GM12891 (cell line): ENCODE measurements around the gene CD46.
A peak's percentile ranks its signal among the peaks of the same experiment; 100 is the strongest.
"Not testable (repeated sequence)": the region's sequence is repeated elsewhere in the genome, so short reads cannot be mapped to it uniquely, and the experiment has no call there.

Source experiments
- DNase-seq: peaks from one replicate; pipeline ENCODE4 v3.0.0; 2011; ENCODE audit warnings: low spot score; ENCODE audit not compliant: insufficient read length
- FAIRE-seq: peaks from 2 replicates; lab custom pipeline; 2011; peaks lifted over from hg19 to GRCh38; lab: Jason Lieb, UNC
- PAX5 ChIP-seq: IDR thresholded peaks from 2 replicates; pipeline ENCODE4 v1.6.1; 2011; ENCODE audit warnings: low read length, moderate library complexity, mild to moderate bottlenecking; ENCODE audit not compliant: insufficient read depth, severe bottlenecking
- POLR2A ChIP-seq: IDR thresholded peaks from 2 replicates; pipeline ENCODE4 v1.6.1; 2011; ENCODE audit warnings: low read depth, low read length, control low read depth
- POLR2AphosphoS5 ChIP-seq: IDR thresholded peaks from 2 replicates; pipeline ENCODE4 v1.6.1; 2011; ENCODE audit warnings: low read depth, low read length, control low read depth
- POU2F2 ChIP-seq: IDR thresholded peaks from 2 replicates; pipeline ENCODE4 v1.6.1; 2011; ENCODE audit warnings: low read depth, mild to moderate bottlenecking, control low read depth, low read length, moderate library complexity
- SPI1 ChIP-seq: IDR thresholded peaks from 2 replicates; pipeline ENCODE4 v1.6.1; 2011; ENCODE audit warnings: low read depth, low read length, control low read depth
- TAF1 ChIP-seq: IDR thresholded peaks from 2 replicates; pipeline ENCODE4 v1.6.1; 2011; ENCODE audit warnings: low read depth, low read length, control low read depth

Gene CD46

GRCh38 chr1:207740207-207740606 lies 11.6 kb upstream of the CD46 start:
- DNase-seq: no peak
- FAIRE-seq: no peak
- TF ChIP-seq SPI1: no peak
- TF ChIP-seq POLR2AphosphoS5: no peak
- TF ChIP-seq POLR2A: no peak
- no peak for TF ChIP-seq POU2F2
- no peak for TF ChIP-seq TAF1
- TF ChIP-seq PAX5: no peak

GRCh38 chr1:207742850-207743555 lies 8.9 kb upstream of the CD46 start:
- no peak for FAIRE-seq
- TF ChIP-seq POU2F2: no peak
- TF ChIP-seq SPI1: no peak
- no peak for TF ChIP-seq POLR2A
- no peak for TF ChIP-seq TAF1
- no peak for TF ChIP-seq PAX5
- TF ChIP-seq POLR2AphosphoS5: no peak
- no peak for DNase-seq

GRCh38 chr1:207744000-207744534 lies 7.8 kb upstream of the CD46 start:
- DNase-seq: no peak
- FAIRE-seq: no peak
- TF ChIP-seq PAX5 (no peak), SPI1 (no peak), POLR2AphosphoS5 (no peak), TAF1 (no peak), POU2F2 (no peak), POLR2A (no peak)

DNA sequence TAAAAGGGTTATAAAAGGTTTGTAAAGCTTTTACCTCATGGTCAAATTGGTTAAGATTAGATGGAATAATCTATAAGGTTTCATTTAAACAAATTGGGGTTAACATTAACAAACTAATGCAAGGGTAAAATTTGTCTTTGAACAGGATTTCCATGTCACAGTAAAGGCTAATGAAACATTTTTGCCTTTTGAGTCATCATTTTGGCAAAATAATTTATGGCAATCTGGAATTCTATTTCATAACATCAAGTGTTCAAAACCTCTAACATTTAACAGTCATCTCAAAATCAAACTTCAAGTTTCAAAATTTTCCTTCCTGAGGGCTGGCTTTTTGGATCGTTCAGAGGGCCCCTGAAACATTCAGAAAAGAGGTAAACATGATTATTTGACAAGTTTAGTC lies 6.6 kb upstream of the CD46 start:
- no peak for DNase-seq
- TF ChIP-seq PAX5 (no peak), SPI1 (no peak), POLR2AphosphoS5 (no peak), POLR2A (no peak), TAF1 (no peak), POU2F2 (no peak)
- FAIRE-seq: no peak

- DNase-seq (no peak), FAIRE-seq (no peak)
- TF ChIP-seq POLR2A (no peak), POLR2AphosphoS5 (no peak), POU2F2 (no peak), TAF1 (no peak)
Measured at GRCh38 chr1:207745839-207746767, 5.8 kb upstream of the CD46 start.

GRCh38 chr1:207747627-207748492 lies 4.0 kb upstream of the CD46 start:
- TF ChIP-seq PAX5: no peak
- 0 out of 2 replicates have a peak, but pooled peaks have one; percentile 33 for TF ChIP-seq POU2F2
- FAIRE-seq: no peak
- DNase-seq: no peak

GRCh38 chr1:207748737-207749528 lies 2.9 kb upstream of the CD46 start:
- no peak for FAIRE-seq
- DNase-seq: no peak
- TF ChIP-seq TAF1 (no peak), POLR2A (no peak), POU2F2 (no peak)

DNA sequence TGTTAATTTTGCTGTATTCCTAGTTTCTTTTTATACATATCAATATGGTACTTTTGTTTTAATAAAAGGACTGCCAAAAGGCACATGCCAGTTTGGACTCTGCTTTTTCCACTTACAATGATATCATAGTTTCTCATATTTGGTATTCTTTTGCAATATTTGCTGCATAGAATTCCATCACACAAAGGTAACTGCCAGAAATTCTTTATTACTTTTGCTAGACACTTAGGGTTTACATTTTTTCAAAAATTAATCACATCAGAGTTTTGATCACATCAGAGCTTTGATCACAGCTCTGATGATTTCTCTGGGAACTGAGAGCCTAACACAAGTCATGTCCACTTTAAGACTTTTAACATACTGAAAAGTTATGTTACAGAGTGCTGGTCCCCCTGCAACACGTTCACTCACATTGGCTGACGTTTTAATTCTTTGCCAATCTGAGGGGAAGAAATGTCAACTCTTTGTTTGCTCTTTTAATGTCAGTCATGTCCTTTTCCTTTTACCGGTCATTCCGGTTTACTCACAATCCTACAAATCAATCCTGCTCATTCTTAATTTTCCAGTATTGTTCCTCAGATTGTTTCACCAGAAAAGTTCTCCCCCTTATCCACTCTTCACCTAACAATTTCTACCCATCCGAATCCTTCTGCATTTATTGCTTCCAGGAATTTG lies 1.1 kb upstream of the CD46 start:
- TF ChIP-seq PAX5: no peak
- TF ChIP-seq POLR2A: no peak
- no peak for TF ChIP-seq POLR2AphosphoS5
- TF ChIP-seq POU2F2: no peak
- TF ChIP-seq SPI1: no peak
- no peak for TF ChIP-seq TAF1
- peak; percentile 65 for FAIRE-seq
- no peak for DNase-seq

GRCh38 chr1:207751463-207751789 lies 428 bp upstream of the CD46 start:
- not testable (repeated sequence) for FAIRE-seq

More at GRCh38 chr1:207751463-207751789, 428 bp upstream of the CD46 start:
- not testable (repeated sequence) for DNase-seq
